ENCODE results near the gene GSTO2.

DNA sequence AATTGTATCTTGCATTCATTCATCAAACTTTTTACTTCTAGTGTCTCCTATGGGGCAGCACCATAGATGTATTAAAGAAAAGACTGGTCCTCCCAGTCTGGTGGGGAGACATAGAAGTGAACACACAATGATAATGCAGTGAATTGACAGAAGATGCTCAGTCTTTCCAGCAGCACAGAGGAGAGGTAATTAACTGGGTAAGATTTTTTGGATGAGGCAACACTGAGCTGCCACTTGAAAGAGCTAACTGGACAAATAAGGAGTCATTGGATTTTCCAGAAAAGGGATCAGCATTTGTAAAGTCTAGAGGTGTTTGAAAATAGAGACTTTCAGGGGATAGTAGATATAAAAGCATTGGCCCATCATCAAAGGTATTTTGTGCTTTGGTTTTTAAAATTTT lies 76.5 kb downstream of the GSTO2 start:
- TF ChIP-seq, protein P1, sequence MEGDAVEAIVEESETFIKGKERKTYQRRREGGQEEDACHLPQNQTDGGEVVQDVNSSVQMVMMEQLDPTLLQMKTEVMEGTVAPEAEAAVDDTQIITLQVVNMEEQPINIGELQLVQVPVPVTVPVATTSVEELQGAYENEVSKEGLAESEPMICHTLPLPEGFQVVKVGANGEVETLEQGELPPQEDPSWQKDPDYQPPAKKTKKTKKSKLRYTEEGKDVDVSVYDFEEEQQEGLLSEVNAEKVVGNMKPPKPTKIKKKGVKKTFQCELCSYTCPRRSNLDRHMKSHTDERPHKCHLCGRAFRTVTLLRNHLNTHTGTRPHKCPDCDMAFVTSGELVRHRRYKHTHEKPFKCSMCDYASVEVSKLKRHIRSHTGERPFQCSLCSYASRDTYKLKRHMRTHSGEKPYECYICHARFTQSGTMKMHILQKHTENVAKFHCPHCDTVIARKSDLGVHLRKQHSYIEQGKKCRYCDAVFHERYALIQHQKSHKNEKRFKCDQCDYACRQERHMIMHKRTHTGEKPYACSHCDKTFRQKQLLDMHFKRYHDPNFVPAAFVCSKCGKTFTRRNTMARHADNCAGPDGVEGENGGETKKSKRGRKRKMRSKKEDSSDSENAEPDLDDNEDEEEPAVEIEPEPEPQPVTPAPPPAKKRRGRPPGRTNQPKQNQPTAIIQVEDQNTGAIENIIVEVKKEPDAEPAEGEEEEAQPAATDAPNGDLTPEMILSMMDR (conservative IDR thresholded peaks at IDR 0.05 in 1 of 2, IDR thresholded peaks at IDR 0.05 in 1 of 2; ENCODE audit: low read depth in 1 of 2, low read length in 2 of 2) = no peak
- TF ChIP-seq EZH2 (IDR thresholded peaks at IDR 0.05; ENCODE audit: low read length, missing control alignments) = no peak

Measured in fibroblast of lung (primary cell).